Stimulated activated CD4-positive, alpha-beta T cell treated with anti-CD3 and anti-CD28 coated beads, Interleukin-4, amount 100 ng/mL, for 48 hours (primary cell): ENCODE data around the gene SLC5A3.

Experiments
- DNase-seq, 2 donors: peaks; one replicate each; pipeline ENCODE4 v3.0.0-alpha.2; 2020; ENCODE audit warnings: low read depth in 2 of 2

The SLC5A3 gene

GRCh38 chr21:34100337-34100736 lies 27.0 kb downstream of the SLC5A3 start:
- no peak for DNase-seq

GRCh38 chr21:34100790-34101189 lies 27.4 kb downstream of the SLC5A3 start:
- DNase-seq: no peak

DNA sequence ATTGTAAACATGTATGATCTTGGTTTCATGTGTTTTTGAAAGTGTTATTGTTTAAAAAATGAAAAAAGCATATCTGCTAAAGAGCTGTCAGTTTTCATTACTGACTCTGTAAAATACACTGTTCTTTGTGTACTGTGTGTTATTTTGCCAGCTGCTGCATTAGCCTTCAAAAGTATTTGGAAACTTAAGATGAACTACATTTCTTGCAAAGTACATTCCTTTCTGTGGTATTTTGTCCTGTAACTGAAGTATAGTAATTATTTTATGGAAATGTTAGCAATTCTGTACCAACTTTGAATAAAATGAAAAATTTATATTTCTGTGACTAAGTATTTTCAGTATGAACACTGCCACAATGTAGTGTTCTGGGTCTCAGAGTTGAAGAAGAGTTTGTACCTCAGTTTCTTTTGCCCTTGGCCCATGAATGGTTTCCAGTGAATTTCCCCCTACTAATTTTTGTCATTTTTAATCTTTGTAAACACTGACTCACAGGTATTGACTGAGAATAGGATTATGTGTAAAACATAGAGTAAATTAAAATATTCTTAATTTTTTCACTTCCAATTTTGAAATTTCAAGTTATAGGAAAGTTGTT lies 32.7 kb downstream of the SLC5A3 start:
- no peak for DNase-seq

GRCh38 chr21:34107606-34108005 lies 34.2 kb downstream of the SLC5A3 start:
- no peak for DNase-seq

DNA sequence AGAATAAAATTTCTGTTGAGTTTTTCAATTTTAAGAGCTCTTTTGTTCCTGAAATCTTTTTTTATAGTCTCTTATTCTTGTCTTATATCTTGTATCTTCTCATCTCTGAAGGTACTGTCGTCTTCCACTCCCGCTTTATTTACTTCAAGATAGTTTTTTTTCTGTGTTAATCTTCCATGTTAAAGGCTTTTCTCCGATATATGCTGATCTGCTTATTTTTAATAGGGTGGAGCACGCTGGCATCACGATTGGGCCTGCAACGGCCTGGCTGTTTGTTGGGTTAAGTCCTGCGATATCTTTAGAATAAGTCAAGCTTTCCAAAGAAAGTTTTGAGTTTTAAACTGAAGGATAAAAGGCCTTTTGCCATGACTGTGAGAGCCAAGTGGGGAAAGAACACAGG lies 35.7 kb downstream of the SLC5A3 start:
- no peak for DNase-seq

- no peak for DNase-seq
These were observed 37.3 kb downstream of the SLC5A3 start for GRCh38 chr21:34110594-34111202.

- no peak for DNase-seq
These were observed 39.1 kb downstream of the SLC5A3 start for GRCh38 chr21:34112316-34113033.

GRCh38 chr21:34113842-34114241 lies 40.5 kb downstream of the SLC5A3 start:
- DNase-seq: no peak

DNA sequence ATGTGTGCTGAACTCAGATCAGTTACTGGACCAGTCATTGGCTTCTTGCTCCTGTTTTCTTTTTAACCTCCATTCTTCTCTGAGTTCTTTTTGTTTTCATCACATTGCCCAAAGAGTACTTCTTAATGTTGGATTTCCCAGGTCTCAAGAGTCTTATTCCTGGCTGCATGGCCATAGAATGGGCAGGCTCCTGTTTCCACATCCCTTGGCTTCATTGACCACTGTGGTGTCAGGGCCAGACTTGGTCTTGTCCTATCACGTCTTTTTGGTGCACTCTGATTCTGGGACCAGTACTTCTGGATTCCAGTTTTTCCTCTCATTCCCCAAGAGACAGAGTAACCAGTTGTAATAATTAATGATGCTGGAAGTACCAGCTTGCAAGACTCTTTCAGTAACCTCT lies 41.8 kb downstream of the SLC5A3 start:
- no peak for DNase-seq

GRCh38 chr21:34116569-34116968 lies 43.2 kb downstream of the SLC5A3 start:
- no peak for DNase-seq

GRCh38 chr21:34120867-34121266 lies 47.5 kb downstream of the SLC5A3 start:
- DNase-seq: no peak

DNA sequence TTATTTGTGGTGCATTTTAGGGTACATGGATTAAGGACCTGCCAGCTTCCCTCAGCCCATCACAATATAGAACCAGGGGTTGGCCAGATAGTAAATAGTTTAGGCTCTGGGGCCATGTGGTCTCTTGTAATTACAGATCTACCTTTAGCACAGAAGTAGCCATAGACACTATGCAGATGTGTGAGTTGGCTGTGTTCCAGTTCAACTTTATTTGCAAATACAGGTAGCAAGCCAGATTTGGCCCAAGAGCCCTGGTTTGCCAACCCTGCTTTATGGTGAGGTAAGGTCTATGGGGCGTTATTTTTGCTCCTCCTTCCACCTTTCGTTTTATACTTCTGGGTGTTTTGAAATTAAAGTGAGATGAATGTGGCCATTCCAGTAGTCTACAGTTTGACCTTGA lies 48.7 kb downstream of the SLC5A3 start:
- DNase-seq: no peak
